Stimulated activated CD8-positive, alpha-beta memory T cell treated with anti-CD3 and anti-CD28 coated beads, Interleukin-4, amount 100 ng/mL, for 1 hour (primary cell): Measurements from ENCODE around the gene SMC5.
"Not testable (repeated sequence)": the region's sequence is repeated elsewhere in the genome, so short reads cannot be mapped to it uniquely, and the experiment has no call there.

ENCODE experiments used
- DNase-seq, 2 donors: peaks; one replicate each; pipeline ENCODE4 v3.0.0-alpha.2; 2020; ENCODE audit warnings: low read depth in 2 of 2, low spot score in 1 of 2

The SMC5 gene

DNA sequence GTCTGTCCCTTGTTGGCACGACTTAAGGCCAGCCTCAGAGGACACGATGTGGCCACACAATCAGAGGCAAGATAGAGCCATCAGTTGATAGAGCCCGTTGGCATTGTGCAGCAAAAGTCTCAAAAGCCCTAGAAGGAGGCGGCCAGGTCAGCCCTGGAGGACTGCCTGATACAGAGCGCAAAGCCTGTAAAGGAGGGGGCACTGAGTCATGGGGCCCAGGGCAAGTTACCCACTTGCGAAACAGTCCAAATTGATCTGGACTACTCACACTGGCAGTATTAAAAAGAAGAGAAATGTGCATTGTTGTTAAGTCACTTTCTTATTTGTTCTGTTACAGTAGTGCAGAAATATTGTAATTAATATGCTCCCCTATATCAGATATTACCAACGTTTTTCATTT, 104.2 kb downstream of the SMC5 start:
- no peak for DNase-seq

DNA sequence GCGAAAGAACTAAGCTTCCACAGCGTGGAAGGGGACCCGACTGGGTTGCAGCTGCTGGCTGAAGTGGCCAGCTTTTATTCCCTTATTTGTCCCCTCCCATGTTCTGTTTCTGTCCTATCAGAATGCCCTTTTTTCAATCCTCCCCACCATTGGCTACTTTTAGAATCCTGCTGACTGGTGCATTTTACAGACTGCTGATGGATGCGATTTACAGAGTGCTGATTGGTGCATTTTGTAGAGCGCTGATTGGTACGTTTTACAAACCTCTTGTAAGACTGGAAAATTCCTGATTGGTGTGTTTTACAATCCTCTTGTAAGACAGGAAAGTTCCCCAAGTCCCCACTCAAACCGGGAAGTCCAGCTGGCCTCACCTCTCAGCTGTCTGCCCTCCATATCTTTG, 105.0 kb downstream of the SMC5 start:
- DNase-seq = no peak

DNA sequence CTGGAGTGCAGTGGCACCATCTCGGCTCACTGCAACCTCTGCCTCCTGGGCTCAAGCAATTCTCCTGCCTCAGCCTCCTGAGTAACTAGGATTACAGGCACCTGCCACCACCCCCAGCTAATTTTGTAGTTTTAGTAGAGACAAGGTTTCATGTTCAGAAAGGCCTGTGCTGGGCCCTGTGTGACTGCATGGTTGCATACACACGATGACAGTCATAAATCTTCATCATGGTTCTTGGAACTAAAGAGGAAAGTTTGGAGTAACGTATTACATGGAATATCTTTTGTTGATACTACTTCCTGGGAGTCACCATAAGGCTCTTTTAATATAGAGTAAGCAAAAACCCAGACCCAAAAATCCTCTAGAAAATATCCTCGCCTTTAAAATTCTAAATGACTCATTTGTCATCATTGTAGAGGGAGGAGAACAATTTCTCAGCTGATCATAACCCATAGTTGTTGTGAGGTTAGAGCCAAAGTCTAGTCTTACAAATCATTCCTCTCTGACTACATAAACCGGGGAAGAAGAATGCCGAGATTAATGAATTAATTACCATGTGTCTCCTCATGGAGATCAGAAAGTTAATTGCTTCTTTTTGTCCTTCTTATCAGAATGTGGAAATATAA, 108.6 kb downstream of the SMC5 start:
- DNase-seq = no peak

DNA sequence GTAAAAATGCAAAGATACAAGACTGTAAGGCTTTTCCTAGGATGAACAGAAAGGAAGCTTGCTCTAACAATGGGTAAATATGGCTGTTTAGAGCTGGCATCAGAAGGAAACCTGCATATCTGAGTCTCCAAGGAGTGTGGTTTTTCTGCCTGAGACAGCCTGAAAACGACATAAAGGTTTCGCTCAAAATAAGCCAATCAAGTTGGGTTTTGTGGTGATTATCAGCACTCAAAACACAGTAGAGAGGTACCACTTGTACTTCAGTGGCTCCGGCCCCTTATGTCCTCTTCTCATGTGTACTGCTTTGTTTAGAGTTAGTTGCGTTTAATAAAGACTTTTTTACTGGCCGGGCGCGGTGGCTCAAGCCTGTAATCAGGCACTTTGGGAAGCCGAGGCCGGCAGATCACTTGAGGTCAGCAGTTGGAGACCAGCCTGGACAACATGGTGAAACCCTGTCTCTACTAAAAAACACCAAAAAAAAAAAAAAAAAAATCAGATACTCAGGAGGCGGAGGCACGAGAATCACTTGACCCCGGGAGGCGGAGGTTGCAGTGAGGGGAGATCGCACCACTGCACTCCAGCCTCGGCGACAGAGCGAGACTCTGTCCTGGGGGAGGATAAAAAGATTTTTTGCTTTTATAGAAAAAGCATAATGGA, 116.3 kb downstream of the SMC5 start:
- no peak for DNase-seq

DNA sequence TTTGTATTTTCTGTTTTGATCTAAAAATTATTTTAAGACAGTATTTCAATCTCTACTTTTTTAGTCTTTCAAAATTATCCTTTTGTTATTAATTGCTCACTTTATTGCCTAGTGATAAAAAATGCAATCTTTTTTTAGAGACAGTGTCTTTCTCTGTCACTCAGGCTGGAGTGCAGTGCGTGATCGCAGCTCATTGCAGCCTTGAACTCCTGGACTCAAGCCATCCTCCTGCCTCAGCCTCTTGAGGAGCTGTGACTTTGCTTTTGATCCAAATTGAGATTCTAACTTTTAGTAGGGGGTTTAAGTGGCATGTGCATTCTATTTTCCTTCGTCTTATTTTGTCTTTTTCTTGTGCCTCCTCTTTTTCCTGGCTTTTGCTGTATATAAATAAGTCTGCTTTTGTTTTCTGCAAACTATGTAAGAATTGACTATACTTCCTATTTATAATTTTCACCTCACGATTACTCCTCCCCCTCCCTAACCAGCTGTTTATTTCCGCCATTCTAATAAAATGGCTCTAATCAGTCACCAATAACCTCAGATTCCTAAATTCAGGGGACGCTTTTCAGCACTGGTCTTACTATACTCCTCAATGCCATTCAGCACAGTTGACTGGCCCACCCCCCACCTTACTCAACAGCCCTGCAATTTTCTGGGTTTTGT, 123.4 kb downstream of the SMC5 start:
- DNase-seq = no peak

DNA sequence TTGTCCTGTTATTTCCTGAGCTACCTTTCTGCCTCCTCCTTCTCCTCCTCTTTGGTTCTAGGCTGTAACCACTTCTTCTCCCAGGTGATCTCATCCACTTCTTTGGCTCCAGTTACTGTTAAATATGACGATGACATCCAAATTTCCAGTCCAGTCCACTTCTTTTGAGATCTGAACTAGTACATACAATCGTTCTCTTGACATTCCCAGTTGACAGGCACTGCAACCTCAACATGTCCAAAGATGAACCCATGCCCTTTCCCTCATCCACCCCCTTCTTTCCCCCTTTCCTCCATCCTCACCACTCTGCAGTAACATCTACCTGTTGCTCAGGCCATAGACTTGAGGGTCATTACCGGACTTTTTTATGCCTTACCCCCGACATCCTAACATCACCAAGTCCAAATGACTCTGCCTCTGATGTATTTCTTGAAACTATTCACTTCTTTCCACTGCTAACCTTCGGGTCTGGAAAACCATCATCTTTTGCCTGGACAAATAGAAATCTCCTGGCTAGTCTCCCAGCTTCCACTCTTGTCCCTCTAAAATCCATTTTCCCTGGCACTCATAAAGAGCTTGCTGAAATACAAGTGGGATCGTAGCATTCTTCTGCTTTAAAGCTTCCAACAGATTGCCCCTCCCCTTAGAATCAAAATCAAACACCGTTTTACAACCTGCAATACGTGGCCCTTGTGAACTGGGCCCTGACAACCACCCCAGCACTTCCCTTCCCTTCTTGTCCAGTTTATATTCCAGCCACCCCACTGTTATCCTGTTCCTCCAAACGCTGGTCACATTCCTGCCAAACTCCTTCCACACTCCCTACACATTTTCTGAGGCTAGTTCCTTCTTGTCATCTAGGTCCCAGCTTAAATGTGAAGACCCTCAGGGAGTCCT, 124.2 kb downstream of the SMC5 start:
- DNase-seq = no peak

DNA sequence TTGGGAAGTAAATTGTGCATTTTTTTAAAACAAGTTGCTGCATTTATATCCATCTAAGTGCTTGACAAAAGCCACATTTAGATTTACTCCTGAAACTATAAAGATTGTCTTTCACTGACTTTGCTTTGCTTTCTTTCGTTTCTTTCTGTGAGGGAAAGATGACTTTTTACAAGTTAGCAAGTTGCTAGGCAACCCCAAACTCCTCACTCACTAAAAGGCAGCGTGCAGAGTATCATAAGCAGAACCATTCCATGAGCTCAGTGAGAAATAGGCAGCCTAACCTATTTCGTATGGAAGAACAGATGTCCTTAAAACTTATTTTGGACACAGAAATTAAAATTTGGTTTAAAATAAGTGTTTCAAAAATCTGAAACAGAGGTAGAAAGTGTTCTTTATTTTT, 126.6 kb downstream of the SMC5 start:
- no peak for DNase-seq

DNA sequence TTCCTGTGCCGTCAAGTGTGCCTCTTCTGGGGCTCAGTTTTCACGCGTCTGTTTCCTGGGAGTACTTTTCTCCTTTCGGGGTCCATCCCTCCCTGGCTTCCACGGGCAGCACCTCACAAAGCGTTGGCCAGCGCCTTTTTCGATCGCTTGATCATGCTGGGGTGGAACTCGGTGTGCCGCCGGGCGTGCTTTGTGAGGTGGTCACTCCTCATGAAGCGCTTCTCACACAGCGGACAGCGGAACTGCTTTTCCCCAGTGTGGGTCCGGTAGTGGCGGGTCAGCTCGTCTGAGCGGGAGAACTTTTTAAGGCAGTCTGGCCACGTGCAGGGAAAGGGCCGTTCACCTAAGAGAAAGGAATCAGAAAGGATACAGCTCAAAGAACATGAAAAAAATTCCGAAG, 128.9 kb downstream of the SMC5 start:
- DNase-seq = no peak

DNA sequence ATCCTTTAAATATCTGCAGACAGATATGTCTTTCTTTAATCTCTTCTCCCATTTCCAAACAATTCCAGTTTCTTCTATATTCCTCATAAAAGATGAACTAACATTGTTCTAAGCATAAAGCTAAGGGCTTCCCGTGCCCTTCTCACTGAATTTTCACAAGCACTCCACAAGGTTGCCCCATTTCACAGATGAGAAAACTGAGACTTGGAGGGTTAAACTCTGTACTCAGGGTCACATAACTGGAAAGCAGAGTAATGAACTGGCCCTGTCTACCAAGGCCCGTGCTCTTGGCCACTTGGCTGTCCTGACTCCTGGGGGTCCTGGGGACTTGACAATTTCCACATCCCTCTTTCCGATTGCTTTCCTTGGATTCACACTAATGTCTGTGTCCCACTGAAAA, 130.4 kb downstream of the SMC5 start:
- DNase-seq = no peak

DNA sequence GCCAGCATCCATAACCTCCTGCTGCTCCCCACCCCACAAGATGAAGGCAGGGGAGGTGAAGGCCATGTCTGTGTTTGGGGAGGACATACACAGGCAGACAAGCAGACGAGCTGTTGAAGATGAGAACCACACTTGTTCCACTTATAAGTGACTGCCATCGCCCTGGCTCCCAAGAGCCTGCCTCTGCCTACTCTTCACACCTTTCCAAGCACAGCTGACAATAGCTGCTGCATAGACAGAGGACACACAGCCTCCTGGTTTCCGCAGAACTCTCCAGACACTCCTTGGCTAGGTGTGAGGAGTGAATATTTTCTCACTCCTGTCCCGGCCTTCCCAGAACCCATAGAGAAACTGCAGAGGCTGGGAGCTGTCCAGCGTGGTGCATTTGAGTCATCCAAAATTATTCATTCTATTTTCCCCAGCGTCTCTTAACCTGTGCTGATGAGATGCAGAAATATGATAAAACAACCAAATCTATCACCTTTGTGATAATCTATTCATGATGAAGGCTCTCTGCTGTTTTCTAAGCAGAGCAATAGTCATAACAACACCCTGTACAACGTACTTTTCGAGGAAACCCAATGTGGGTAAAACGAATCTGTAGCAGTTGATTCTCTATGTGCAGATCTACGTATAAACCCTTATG, 131.0 kb downstream of the SMC5 start:
- no peak for DNase-seq

DNA sequence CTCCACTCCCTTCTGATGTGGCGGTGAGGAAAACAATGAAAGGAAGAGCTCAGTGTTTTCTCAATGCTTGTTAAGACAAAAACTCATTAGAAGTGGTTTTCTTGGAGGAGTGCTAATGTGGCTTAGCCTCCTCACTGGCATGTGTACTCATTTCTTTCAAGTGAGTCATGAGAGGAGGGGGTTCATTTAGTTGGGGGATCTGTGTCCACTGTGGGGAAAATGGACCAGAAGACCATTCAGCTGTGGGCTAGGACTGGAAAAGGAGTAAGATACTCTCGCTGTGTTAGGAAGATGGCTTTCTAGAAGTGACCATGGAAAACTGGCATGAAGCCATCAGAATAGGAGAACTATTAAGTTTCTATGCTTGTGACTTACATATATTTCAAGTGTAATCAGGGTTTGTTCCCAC, 132.2 kb downstream of the SMC5 start:
- no peak for DNase-seq

DNA sequence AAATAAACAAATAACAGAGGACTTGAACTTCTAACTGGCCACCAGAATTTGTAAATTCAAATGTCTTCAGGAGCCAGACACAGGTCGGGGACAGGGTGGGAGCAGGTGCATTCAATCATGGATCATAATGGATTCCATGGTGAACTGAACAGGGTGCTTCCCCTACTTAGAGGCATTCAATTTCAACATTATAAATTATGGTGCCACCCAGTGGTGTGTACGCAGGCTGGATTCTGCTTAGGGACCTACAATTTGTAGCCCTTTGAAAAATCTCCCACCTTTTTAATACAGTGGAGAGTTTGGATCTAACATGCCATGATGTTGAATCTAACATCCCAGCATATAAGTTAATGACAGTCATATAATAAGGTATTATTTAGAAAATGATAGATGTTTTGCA, 133.4 kb downstream of the SMC5 start:
- DNase-seq = no peak

DNA sequence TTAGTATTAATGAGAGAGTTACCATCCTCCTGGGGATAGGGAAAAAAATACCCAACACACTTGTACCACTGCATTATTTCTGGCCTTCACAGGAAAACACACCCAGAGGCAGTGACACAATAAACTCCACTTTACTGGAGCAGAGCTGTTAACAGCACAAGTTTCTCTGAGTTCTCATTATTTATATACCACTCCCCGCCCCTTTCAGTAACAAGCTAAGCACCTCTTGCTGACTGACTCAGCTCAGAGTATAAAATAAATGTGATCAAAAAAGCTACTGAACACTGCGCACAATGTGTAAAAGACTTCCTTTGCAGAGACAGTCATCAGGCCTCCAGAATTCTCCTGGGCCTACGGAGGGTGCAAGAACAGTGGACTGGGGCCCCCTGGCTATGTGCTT, 134.1 kb downstream of the SMC5 start:
- DNase-seq = no peak

DNA sequence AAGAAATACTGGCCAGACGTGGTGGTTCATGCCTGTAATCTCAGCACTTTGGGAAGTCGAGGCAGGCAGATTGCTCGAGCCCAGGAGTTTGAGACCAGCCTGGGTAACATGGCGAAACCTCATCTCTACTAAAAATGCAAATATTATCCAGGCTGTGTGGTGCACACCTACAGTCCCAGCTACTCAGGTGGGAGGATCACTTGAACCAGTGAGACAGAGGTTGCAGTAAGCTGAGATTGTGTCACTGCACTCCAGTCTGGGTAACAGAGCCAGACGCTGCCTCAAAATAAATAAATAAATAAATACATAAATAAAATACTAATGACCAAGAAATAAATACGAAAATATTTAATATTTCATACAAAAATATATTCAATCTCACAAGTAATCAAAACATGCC, 136.9 kb downstream of the SMC5 start:
- no peak for DNase-seq

DNA sequence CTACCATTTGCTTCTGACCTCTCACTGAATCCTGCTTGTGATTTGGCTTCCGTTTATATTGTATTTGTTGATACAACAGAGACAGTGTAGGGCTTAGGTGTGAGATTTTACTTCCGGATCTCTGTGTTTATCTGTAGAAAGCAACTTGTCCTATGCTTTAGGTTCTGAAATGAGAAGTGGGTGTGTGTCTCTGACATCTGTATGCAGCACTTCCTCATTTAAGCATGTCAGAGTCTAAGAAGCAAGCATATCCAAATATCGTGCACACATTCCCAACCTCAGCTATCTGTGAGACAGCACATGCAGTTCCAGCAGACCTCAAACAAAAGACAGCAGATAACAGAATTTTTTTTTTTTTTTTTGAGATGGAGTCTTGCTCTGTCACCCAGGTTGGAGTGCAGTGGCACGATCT, 139.4 kb downstream of the SMC5 start:
- no peak for DNase-seq

DNA sequence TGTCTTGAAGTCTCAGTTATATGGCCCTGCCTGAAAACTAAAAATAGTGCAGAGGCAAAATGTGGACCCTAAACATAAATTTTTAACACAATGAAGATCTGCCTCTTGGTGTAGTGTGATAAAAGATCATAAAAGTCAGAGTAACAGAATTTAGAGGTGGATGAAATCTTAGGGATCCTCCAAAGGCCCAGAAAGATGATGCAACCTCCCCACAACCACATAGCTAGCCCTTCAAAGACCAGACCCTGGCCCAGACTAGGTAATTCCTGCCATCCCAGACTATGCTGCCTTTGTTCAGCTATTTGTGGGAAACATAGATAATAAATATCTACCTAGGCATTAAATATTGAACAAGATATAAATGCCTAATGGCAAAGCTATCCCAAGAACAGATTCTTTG, 140.4 kb downstream of the SMC5 start:
- DNase-seq = no peak

DNA sequence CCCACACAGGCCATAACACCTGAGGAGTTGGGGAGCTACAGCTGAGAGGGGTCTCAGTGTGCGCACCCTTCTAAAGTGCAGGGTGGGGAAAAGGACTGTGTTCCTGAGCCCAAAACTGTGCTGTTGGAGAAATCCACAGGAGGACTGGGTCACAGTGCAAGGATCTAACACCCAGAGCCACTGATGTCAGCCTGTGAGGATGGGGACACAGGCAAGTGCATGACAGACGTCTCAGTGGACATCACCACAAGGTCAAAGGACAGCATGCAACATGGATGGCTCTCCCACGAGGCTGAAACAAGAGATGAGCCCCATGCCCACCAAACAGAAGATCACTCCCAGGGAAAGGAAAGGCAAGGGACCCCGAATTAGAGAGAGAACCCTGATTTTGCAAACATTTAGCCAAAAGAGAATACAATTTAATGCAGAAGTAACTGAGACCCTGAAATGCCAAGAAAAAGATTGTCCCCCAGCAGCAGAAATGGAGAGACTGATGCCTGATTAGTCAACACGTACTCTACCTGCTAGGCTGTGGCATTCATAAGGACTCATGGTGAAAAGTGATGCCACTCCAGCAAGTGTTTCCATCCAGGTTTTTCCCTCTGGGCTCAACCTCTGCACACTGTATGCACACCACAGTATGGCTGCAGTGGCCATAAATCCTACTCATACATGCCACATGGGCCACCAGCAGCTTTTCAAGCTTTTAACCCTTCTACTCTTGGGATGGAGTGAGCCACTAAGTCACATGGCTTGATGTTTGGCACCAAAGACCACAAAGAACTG, 141.5 kb downstream of the SMC5 start:
- DNase-seq = no peak

DNA sequence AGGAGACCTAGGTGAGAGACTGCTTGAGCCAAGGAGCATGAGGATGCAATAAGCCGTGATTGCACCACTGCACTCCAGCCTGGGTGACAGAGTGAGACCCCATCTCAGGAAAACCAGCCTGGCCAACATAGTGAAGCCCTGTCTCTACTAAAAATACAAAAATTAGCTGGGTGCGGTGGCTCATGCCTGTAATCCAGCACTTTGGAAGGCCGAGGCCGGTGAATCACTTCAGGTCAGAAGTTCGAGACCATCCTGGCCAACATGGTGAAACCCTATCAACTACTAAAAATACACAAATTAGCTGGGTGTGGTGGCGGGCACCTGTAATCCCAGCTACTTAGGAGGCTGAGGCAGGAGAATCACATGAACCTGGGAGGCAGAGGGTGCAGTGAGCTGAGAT, 142.5 kb downstream of the SMC5 start:
- DNase-seq = not testable (repeated sequence)

DNA sequence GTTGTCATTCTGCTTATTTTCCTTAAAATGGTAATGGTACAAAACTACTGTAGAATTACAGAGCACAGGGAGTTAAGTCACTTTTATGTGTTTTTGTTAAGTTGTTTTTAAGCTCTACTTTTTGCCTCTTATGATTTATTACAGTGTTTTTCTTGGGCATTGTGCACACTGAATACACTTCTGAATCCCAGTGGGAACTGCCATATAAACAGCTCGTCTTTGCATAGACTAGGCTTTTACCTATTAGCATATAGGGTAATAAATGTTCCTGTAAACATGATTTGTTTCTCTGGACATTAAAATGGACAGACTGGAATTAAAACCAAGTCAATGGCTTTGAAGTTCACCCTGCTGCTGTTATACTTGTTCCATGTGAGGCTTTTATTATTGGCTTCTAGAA, 143.4 kb downstream of the SMC5 start:
- no peak for DNase-seq

DNA sequence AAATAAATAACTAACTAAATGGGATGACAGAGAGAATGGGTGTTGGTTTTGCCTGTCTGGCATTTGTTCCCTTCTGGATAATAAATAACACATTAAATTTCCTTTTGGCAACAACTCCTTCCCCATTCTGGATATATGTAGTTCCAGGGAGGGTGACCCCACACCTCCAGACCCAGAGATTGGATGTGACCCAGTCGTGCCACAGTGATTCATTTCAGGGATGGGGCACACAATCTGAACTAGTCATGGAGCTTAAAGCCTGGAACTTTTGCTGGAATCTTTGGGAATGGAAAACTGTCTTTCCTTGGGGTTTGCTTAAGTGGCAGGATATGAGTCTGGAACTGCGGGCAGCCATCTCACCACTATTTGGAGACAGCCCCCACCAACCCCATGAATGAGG, 144.4 kb downstream of the SMC5 start:
- no peak for DNase-seq
